ENCODE data around the gene ADCY3.

Gene ADCY3

DNA sequence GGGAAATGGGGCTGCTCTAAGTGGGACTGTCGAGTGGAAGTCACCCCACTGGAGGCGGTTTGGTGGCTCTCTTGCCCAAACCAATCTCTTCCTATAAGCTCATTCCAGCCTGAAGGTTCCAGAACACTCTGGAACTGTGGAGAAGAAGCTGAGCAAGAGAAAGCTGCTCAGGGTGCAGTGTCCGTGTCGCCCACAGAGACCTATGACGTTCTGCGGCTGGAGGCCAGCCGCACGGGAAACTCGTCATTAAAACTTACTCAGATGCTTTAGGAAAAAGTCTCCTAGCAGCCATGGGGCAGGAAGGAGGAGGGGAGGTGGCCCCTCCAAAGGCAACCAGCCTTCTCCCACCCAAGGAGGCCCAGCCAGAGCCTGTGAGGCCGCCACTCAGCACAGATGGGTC is 41.7 kb downstream of the ADCY3 start:
- Histone ChIP-seq H3K9ac (ENCODE audit: low read depth, low read length, poor library complexity, severe bottlenecking) (no peak overlapping the region), H3K4me2 (ENCODE audit: low read depth, low read length, poor library complexity, severe bottlenecking) (no peak overlapping the region), H3K27me3 (ENCODE audit: insufficient read depth, low read length, poor library complexity, severe bottlenecking) (no peaks in the 10 kb centered on the region), H3K4me3 (ENCODE audit: low read length, poor library complexity, severe bottlenecking) (no peak overlapping the region), H3K79me2 (ENCODE audit: insufficient read depth, low read length) (peaks cover 30% of the 10 kb centered on the region; the same call in 1 of the 2 replicates), H2AFZ (ENCODE audit: low read length) (no peak overlapping the region), H4K20me1 (ENCODE audit: insufficient read depth, low read length, poor library complexity, severe bottlenecking) (peaks cover 5% of the 10 kb centered on the region), H3K4me1 (ENCODE audit: insufficient read depth, low read length, poor library complexity, severe bottlenecking) (peaks cover 16% of the 10 kb centered on the region), H3K9me3 (ENCODE audit: insufficient read depth, low read depth, low read length) (no peaks in the 10 kb centered on the region), H3K9me2 (replicated peaks; ENCODE audit: low read depth, low read length) (no peaks in the 10 kb centered on the region), H3F3A (ENCODE audit: low read depth) (no peaks in the 10 kb centered on the region), H3K36me3 (ENCODE audit: insufficient read depth, low read length) (no peaks in the 10 kb centered on the region; the same call in 1 of the 2 replicates)
- no peak for TF ChIP-seq EZH2phosphoT487 (IDR thresholded peaks at IDR 0.05; ENCODE audit: borderline replicate concordance)
- TF ChIP-seq, protein P1, sequence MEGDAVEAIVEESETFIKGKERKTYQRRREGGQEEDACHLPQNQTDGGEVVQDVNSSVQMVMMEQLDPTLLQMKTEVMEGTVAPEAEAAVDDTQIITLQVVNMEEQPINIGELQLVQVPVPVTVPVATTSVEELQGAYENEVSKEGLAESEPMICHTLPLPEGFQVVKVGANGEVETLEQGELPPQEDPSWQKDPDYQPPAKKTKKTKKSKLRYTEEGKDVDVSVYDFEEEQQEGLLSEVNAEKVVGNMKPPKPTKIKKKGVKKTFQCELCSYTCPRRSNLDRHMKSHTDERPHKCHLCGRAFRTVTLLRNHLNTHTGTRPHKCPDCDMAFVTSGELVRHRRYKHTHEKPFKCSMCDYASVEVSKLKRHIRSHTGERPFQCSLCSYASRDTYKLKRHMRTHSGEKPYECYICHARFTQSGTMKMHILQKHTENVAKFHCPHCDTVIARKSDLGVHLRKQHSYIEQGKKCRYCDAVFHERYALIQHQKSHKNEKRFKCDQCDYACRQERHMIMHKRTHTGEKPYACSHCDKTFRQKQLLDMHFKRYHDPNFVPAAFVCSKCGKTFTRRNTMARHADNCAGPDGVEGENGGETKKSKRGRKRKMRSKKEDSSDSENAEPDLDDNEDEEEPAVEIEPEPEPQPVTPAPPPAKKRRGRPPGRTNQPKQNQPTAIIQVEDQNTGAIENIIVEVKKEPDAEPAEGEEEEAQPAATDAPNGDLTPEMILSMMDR (conservative IDR thresholded peaks at IDR 0.05; ENCODE audit: low read length), result no peak

DNA sequence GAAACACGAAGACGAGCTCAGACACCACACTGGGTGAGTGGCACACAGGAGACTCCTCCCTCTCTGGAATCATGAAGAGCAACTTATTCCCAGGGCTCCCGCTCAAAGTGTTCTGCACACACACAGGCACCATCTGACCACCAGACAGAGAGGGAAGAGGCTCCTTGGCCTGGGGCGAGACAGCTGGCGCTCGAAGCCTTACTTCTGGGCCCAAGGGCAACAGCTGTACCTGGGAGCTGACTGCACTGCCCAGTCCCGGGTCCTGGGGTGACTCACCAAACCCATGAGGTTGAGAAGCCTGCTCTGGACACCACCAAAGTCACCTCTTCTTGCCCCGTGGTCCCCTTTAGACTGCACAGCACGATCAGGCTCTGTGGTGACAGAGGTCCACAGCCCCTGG is 42.4 kb downstream of the ADCY3 start:
- peaks cover 16% of the 10 kb centered on the region for H3K4me1 ChIP-seq (ENCODE audit: insufficient read depth, low read length, poor library complexity, severe bottlenecking)
- H3K9me2 ChIP-seq (replicated peaks; ENCODE audit: low read depth, low read length), result no peaks in the 10 kb centered on the region
- H3K4me2 ChIP-seq (ENCODE audit: low read depth, low read length, poor library complexity, severe bottlenecking), result no peak overlapping the region
- peaks cover 5% of the 10 kb centered on the region for H4K20me1 ChIP-seq (ENCODE audit: insufficient read depth, low read length, poor library complexity, severe bottlenecking)
- no peaks in the 10 kb centered on the region for H3F3A ChIP-seq (ENCODE audit: low read depth)
- H3K9ac ChIP-seq (ENCODE audit: low read depth, low read length, poor library complexity, severe bottlenecking), result no peak overlapping the region
- H3K27me3 ChIP-seq (ENCODE audit: insufficient read depth, low read length, poor library complexity, severe bottlenecking), result no peaks in the 10 kb centered on the region
- no peak overlapping the region for H2AFZ ChIP-seq (ENCODE audit: low read length)
- H3K4me3 ChIP-seq (ENCODE audit: low read length, poor library complexity, severe bottlenecking), result no peak overlapping the region
- TF ChIP-seq, protein P1 (conservative IDR thresholded peaks at IDR 0.05; ENCODE audit: low read length), result no peak
- TF ChIP-seq EZH2phosphoT487 (IDR thresholded peaks at IDR 0.05; ENCODE audit: borderline replicate concordance), result no peak
- peaks cover 30% of the 10 kb centered on the region; the same call in 1 of the 2 replicates for H3K79me2 ChIP-seq (ENCODE audit: insufficient read depth, low read length)
- H3K9me3 ChIP-seq (ENCODE audit: insufficient read depth, low read depth, low read length), result no peaks in the 10 kb centered on the region
- no peaks in the 10 kb centered on the region; the same call in 1 of the 2 replicates for H3K36me3 ChIP-seq (ENCODE audit: insufficient read depth, low read length)

DNA sequence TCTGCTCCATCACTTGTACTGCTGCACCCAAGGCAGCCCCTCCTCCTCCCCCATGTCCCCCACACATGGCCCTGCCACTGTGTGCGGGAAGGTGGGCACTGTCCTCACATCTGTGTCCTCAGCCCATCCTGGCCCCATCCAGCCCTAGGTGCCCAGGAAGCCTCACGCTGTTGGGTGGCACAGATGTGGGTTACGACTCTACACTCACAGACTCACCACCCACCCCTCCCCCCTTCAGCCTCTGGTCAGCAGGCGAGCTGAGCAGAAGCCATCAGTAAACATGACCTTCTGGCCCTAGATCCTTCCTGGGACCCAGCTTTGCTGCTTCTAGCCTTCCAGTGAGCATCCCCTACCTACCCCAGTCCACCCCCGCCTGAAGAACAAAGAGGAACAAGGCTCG is 43.0 kb downstream of the ADCY3 start:
- TF ChIP-seq, protein P1 (conservative IDR thresholded peaks at IDR 0.05; ENCODE audit: low read length), result no peak
- TF ChIP-seq EZH2phosphoT487 (IDR thresholded peaks at IDR 0.05; ENCODE audit: borderline replicate concordance), result no peak
- no peak overlapping the region for H2AFZ ChIP-seq (ENCODE audit: low read length)
- no peaks in the 10 kb centered on the region for H3K9me2 ChIP-seq (replicated peaks; ENCODE audit: low read depth, low read length)
- H3K79me2 ChIP-seq (ENCODE audit: insufficient read depth, low read length), result peaks cover 30% of the 10 kb centered on the region; the same call in 1 of the 2 replicates
- H3K4me2 ChIP-seq (ENCODE audit: low read depth, low read length, poor library complexity, severe bottlenecking), result no peak overlapping the region
- H4K20me1 ChIP-seq (ENCODE audit: insufficient read depth, low read length, poor library complexity, severe bottlenecking), result peaks cover 5% of the 10 kb centered on the region
- no peaks in the 10 kb centered on the region for H3K27me3 ChIP-seq (ENCODE audit: insufficient read depth, low read length, poor library complexity, severe bottlenecking)
- peaks cover 5% of the 10 kb centered on the region; the same call in 1 of the 2 replicates for H3K36me3 ChIP-seq (ENCODE audit: insufficient read depth, low read length)
- peaks cover 11% of the 10 kb centered on the region for H3K4me1 ChIP-seq (ENCODE audit: insufficient read depth, low read length, poor library complexity, severe bottlenecking)
- H3K4me3 ChIP-seq (ENCODE audit: low read length, poor library complexity, severe bottlenecking), result no peak overlapping the region
- no peaks in the 10 kb centered on the region for H3K9me3 ChIP-seq (ENCODE audit: insufficient read depth, low read depth, low read length)
- no peak overlapping the region for H3K9ac ChIP-seq (ENCODE audit: low read depth, low read length, poor library complexity, severe bottlenecking)
- no peaks in the 10 kb centered on the region for H3F3A ChIP-seq (ENCODE audit: low read depth)

All from Loucy (cell line).